Measurements from ENCODE around the gene TNRC6B.

Gene TNRC6B

DNA sequence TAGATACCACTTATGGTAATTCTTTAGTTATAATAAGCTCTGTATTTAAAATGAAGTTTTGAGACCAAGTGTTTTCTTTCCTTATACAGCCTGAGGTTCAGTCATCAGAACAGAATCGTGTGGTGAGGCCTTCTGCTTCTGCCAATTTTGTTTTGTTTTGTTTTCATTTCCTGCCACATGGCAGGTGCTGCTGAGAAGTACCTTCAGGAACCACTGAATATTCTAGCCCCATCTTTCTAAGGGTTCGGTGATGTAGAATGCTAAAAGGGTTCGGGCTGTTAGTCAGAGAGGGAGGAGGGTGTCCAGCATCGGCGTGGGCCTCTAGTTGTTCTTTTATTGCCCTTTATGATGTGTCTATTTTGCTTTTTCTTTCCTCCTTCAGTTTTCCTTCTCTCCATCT lies 25.8 kb downstream of the TNRC6B start:
- DNase-seq (ENCODE audit: low read depth), result no peak

DNA sequence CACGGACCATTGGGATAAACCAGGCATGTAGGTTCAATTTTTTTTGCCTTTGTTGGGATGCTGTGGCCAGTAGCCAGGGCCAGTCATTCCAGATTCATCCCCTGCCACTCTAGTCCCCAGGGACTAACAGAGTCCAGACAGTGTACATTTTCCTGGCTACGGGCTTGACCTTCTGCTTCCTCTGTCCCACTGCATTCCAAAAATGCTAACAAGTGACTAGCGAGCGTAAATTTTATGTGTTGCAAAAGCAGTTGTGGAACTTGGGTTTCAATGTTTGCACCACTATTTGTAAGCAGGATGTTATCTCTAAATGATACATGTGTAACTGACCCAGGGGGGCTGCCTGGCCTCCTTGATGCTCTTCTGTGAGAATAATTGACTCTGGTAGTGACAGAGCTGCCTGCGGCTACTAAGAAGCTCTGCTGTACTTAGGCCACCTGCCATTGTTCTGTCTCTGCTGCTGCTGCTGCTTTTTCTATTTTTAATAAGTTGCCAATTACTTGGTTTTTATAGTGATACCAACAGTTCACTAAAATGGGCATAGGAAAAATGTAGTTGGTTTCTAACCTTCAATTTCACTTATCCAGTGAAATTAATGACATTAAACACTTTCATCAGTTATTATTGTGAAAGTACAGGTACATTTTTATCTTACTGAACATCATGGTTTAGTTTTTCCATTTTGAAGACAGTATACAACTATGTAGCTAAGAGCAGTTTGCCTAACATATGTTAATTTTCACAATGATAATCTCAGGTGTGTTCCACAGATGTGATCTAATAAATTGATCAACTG lies 26.8 kb downstream of the TNRC6B start:
- H3K4me3 ChIP-seq (ENCODE audit: low read depth, low read length), result no peak overlapping the region
- DNase-seq (ENCODE audit: low read depth), result no peak
- TF ChIP-seq, protein P1, sequence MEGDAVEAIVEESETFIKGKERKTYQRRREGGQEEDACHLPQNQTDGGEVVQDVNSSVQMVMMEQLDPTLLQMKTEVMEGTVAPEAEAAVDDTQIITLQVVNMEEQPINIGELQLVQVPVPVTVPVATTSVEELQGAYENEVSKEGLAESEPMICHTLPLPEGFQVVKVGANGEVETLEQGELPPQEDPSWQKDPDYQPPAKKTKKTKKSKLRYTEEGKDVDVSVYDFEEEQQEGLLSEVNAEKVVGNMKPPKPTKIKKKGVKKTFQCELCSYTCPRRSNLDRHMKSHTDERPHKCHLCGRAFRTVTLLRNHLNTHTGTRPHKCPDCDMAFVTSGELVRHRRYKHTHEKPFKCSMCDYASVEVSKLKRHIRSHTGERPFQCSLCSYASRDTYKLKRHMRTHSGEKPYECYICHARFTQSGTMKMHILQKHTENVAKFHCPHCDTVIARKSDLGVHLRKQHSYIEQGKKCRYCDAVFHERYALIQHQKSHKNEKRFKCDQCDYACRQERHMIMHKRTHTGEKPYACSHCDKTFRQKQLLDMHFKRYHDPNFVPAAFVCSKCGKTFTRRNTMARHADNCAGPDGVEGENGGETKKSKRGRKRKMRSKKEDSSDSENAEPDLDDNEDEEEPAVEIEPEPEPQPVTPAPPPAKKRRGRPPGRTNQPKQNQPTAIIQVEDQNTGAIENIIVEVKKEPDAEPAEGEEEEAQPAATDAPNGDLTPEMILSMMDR (IDR thresholded peaks at IDR 0.05; ENCODE audit: control insufficient read depth, extremely low read depth, insufficient read depth), result no peak

More for the DNA sequence above, 25.8 kb downstream of the TNRC6B start:
- no peak overlapping the region for H3K4me3 ChIP-seq (ENCODE audit: low read depth, low read length)
- TF ChIP-seq, protein P1 (IDR thresholded peaks at IDR 0.05; ENCODE audit: control insufficient read depth, extremely low read depth, insufficient read depth), result no peak

DNA sequence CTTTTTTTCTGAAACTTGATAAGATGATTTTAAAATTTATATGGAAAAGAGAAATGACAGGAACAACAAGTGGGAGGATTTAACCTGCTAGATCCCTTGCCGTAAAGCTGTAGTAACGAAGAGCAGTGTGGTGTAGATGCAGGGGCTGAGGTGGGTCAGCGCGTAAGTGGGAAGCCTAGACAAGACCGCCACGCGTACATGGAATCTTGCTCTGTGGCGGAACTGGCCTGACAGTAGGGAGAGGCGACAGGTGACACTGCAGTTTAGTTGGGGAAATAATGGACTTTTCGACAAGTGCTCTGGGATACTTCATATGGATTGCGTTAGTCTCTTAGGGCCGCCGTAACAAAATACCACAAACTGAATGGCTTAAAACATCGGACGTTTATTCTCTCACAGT lies 28.8 kb downstream of the TNRC6B start:
- no peak for DNase-seq (ENCODE audit: low read depth)
- H3K4me3 ChIP-seq (ENCODE audit: low read depth, low read length), result no peak overlapping the region

DNA sequence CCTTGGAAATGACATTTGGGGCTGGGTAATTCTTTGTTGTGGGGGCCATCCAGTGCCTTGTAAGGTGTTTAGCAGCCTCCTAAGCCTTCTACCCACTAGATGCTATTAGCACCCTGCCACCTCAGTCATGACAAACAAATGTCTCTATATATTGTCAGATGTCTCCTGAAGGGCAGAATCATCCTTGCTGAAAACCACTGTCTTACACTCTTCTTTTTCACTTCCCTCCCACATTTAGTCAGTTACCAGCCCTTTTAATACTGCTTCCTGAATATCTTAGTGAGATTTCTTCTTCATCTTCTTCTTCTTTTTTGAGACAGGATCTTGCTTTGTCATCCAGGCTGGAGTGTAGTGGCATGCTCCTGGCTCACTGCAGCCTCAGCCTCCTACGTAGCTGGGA lies 33.1 kb downstream of the TNRC6B start:
- TF ChIP-seq, protein P1 (IDR thresholded peaks at IDR 0.05; ENCODE audit: control insufficient read depth, extremely low read depth, insufficient read depth), result no peak
- no peak for DNase-seq (ENCODE audit: low read depth)
- no peak overlapping the region for H3K4me3 ChIP-seq (ENCODE audit: low read depth, low read length)

More for the DNA sequence above, 28.8 kb downstream of the TNRC6B start:
- TF ChIP-seq, protein P1 (IDR thresholded peaks at IDR 0.05; ENCODE audit: control insufficient read depth, extremely low read depth, insufficient read depth), result no peak

DNA sequence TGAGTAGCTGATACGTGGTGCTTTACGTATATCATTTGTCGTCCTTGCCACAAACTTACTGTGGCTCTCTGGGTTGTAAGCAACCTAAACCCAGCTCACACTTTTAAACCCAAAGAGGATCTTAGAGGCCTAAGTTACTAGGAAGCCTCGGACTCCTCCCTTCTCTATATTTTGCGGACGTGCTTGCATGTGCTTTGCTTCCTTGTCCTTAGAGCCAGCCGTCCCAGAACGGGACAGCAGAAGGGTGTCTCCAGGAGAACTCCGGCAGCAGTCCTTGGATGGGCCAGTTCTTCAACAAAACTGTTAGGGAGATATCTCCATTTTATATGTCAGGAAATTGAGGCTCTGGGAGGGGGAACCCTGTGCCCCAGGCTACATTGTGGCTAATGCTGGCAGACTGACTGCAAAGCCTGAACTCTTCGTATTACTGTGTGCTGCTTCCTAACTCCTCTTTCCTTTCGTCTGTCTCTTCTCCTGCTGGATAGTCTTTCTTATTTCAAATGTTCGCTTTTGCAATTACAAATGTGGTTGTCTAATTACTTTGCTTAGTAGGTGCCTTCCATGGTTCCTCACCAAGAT lies 33.8 kb downstream of the TNRC6B start:
- DNase-seq (ENCODE audit: low read depth), result no peak
- TF ChIP-seq, protein P1 (IDR thresholded peaks at IDR 0.05; ENCODE audit: control insufficient read depth, extremely low read depth, insufficient read depth), result no peak
- H3K4me3 ChIP-seq (ENCODE audit: low read depth, low read length), result no peak overlapping the region

DNA sequence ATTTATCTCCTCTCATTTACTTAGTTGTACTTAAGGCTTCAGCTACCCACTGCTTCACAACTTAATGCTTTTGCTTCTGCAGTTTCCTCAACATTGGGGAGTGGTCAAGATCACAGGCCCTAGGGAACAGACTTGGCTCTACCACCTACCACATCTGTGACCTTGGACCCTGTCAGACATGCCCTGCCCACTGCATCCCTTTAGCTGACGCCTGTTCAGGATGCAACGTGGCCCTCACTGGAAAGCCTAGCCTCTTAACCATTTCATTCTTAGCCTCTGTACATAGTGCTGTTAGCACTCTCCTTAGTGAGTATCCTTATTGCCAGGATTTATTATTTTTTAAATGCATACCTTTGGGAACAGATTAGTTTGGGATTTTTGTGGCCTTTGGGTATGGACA lies 34.4 kb downstream of the TNRC6B start:
- no peak overlapping the region for H3K4me3 ChIP-seq (ENCODE audit: low read depth, low read length)
- no peak for DNase-seq (ENCODE audit: low read depth)
- TF ChIP-seq, protein P1 (IDR thresholded peaks at IDR 0.05; ENCODE audit: control insufficient read depth, extremely low read depth, insufficient read depth), result no peak
